Muscle of arm (tissue), 12 donors: Measurements from ENCODE around the gene PLEKHG5. TPM values are rescaled to one million over a fixed set of nuclear protein-coding genes. Genes with fewer than 3 reads are reported as not detected.

Experiments used
- polyA plus RNA-seq, 12 donors: library from polyadenylated mRNA; unstranded; fragments of 120-200 nt; gene quantifications; one replicate each; pipeline ENCODE4 v1.2.1, GENCODE V29; 2013; ENCODE audit not compliant: insufficient read length in 12 of 12

Gene PLEKHG5
- polyA plus RNA-seq, 12 donors = 6.5 to 32.0 (median 9.8) TPM; not detected in 1

Other genes with a start within 250 kb of the PLEKHG5 start
- not detected for gene HES3, start 247.5 kb downstream of the PLEKHG5 start, polyA plus RNA-seq
- gene GPR153, start 230.6 kb downstream of the PLEKHG5 start, polyA plus RNA-seq = 10 to 100 TPM in 11 of 12 donors, not detected in 1; 12.2 to 22.5 (median 16.8) TPM
- gene ACOT7, start 97.9 kb downstream of the PLEKHG5 start, polyA plus RNA-seq = 10 to 100 TPM in 11 of 12 donors, not detected in 1; 12.8 to 21.3 (median 15.5) TPM
- gene HES2, start 71.7 kb downstream of the PLEKHG5 start, polyA plus RNA-seq = 1 to 10 TPM in 2 of 12 donors, under 1 TPM in 5, not detected in 5; 0.08 to 5.2 (median 0.17) TPM
- gene ESPN, start 66.9 kb downstream of the PLEKHG5 start, polyA plus RNA-seq = 10 to 100 TPM in 1 of 12 donors, 1 to 10 TPM in 9, under 1 TPM in 1, not detected in 1; 0.76 to 46.7 (median 1.4) TPM
- gene TNFRSF25, start 25.5 kb downstream of the PLEKHG5 start, polyA plus RNA-seq = 10 to 100 TPM in 4 of 12 donors, 1 to 10 TPM in 7, not detected in 1; 4.6 to 57.6 (median 8.7) TPM
- 10 to 100 TPM in 11 of 12 donors, not detected in 1; 11.6 to 26.6 (median 17.1) TPM for gene NOL9, start 62.8 kb upstream of the PLEKHG5 start, polyA plus RNA-seq
- gene TAS1R1, start 63.6 kb upstream of the PLEKHG5 start, polyA plus RNA-seq = 1 to 10 TPM in 10 of 12 donors, not detected in 2; 3.3 to 7.0 (median 6.2) TPM
- gene ZBTB48, start 88.3 kb upstream of the PLEKHG5 start, polyA plus RNA-seq = 10 to 100 TPM in 11 of 12 donors, not detected in 1; 12.0 to 31.4 (median 18.5) TPM
- gene KLHL21, start 111.2 kb upstream of the PLEKHG5 start, polyA plus RNA-seq = 10 to 100 TPM in 11 of 12 donors, not detected in 1; 15.8 to 55.5 (median 32.1) TPM
- 10 to 100 TPM in 11 of 12 donors, not detected in 1; 15.1 to 34.6 (median 18.7) TPM for gene PHF13, start 122.1 kb upstream of the PLEKHG5 start, polyA plus RNA-seq
- 10 to 100 TPM in 11 of 12 donors, not detected in 1; 14.1 to 20.4 (median 16.0) TPM for gene THAP3, start 133.2 kb upstream of the PLEKHG5 start, polyA plus RNA-seq
- 10 to 100 TPM in 11 of 12 donors, not detected in 1; 26.9 to 43.3 (median 35.7) TPM for gene DNAJC11, start 210.1 kb upstream of the PLEKHG5 start, polyA plus RNA-seq